GM18909 (cell line): ENCODE measurements around the gene CLSTN2.

Source experiments
- ATAC-seq: cut with Tn5 transposase; IDR thresholded peaks from one replicate; pipeline ENCODE4 v1.9.1; 2021; ENCODE audit warnings: mild to moderate bottlenecking; ENCODE audit not compliant: unreplicated experiment, poor library complexity

CLSTN2 gene

DNA sequence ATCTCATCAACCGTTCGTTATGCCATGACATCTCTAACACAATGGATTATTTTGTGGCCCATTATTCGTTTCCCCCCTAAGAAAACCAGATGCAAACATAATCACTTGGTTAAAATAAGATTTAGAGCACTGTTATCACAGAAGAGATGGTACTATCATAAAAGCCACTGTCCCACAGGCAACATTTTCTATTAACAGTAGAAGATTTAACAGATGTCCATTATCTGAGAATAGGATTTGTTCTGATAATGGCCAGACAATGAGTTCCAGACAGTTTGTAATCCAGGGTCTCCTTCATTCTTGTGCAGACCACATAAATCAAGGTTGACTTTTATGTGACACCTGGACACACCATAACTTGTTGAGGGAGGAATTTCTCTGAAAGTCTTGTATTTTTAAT lies 153.1 kb downstream of the CLSTN2 start:
- no peak for ATAC-seq

DNA sequence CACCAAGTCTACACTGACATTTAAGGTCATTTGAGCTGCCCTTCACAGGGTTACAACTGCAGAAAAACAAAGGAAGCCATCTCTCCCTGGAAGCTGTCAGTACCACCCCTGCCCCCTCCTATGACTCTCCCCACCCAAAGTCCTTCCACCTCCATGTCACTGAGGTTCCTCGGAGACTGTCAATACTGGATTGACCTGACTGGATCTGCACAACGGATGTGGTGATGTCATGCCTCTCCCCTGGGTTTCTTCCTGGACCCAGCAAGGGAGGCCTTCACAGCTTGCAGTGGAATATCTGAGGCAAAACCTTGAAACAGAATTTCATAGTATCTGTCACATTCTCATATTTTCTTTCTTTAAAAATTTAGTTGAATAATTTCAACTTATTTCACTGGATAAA lies 153.5 kb downstream of the CLSTN2 start:
- no peak for ATAC-seq

DNA sequence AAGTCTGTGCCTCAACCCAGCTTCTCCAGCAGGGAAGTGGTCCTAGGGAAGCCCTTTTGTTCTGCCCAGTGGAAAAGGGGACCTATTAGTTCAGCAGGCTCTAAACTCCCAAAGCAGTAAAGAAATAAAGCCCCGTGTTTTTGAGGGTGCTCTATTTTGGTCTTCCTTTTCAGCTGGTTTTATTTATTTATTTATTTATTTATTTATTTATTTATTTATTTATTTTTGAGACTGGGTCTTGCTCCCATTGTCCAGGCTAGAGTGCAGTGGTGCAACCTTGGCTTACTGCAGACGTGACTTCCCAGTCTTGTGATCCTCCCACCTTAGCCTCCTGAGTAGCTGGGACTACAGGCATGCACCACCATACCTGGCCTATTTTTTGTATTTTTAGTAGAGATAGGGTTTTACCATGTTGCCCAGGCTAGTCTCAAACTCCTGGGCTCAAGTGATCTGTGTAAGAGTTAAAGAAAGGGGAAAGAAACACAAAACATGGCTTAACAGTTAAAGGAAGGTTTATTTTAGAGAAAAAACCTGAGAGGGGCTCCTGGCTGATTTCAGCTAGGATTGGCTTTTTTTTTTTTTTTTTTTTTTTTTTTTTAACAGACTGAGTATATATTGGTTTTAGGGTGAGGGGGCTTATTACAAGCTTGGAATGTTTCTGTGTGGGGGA lies 154.6 kb downstream of the CLSTN2 start:
- ATAC-seq = no peak

DNA sequence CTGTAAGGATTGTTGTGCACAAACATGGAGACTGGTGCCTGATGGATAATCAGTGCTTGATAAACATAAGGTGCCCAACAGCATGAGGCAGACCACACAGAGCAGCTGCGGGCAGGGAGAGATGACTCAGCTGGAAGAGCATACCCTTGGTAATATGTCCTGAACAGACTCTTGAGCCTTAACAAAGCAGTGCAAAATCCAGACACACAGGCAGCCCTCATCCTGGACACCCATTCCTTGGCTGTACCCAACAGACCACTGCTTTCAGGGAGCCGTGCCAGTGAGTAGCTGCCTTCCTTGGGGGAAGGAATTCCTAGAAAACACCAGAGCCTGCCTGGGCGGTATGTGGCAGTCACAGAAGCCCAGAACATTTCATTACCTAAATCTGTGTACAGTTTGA lies 156.2 kb downstream of the CLSTN2 start:
- ATAC-seq = no peak

DNA sequence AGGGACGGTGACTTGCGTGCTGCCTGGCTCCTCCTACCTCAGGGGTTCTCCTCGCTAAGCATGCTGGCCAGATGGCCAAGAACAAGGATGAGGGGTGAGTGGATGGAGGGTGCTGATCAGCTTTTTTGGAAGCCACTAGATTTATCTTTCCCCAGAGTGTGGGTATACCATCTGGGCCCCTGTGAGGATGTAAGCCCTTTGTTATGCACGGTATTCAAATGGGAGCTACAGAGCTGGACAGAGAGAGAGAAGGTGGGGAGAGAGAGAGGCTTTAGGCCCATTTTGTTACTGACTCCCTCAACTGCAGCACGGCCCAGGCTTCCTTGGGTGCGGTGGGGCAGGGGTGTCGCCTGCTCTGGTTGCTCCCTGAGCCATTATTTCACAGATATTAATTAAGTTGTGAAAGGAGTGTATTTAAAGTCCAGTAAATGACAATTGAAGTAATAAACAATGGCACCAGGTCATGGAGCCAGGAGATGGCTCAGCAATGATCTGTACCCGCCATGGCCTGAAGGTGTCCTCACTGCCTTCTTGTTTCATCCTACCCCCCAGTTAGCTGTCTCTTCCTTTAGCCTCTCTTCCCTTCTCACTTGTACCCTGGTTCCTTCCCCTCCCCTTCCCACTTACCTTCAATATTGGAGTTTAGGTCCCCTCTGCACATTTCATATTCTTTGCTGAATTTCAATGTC lies 158.0 kb downstream of the CLSTN2 start:
- no peak for ATAC-seq

DNA sequence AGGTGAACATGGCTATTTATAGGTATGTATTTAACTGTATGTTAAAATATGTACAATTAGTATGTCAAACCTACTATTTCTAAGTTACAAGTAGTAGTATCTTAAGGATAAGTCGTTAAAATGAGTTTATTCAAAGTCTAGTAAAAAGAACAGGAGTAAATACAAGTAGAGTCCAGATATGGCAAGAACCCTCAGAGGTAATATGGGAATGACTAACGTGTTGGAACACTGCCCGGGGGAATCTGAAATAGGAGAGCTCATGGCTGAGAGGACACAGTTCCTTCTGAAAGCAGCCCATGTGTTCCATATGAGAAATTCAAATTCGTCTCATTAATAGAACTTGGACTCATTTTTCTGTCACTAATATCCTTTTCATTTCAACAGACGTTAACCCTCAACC lies 158.8 kb downstream of the CLSTN2 start:
- no peak for ATAC-seq

DNA sequence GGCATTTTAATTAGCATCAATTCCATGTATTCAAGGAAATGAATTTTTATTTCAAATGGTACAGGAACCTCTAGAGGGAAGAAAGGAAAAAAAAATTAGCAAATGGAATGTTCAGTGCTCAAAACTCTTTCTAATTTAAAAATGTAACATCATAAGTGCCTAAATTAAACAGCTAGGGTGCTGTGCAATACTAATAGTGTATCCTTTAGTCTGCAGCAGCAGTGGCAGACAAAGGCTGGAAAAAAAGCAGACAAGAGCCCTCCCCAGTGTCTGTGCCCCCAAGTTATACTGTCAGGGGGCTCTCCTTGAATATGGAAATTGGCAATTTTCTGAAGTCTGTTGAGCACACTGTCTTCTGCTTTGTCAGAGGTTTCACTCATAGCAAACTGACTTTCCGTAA lies 159.5 kb downstream of the CLSTN2 start:
- ATAC-seq = no peak

DNA sequence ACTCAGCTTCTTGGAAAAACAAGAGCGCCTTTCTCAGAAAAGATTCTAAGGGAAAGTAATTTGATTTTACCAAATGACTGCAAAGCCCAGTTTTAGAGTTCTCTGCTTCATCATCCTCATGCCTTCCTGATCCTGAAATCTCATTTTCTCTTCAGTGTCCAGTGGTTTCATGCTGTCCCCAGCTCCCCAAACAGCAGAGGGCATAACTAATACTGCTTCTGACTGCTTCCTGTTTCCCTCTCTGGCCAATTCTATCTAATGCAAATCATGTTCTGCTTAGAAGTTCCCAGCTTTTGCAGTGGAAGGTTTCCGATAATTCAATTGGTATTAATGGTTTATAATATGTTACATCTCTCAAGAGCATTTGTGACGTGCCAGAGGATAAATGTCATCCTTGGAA lies 161.1 kb downstream of the CLSTN2 start:
- ATAC-seq = no peak

DNA sequence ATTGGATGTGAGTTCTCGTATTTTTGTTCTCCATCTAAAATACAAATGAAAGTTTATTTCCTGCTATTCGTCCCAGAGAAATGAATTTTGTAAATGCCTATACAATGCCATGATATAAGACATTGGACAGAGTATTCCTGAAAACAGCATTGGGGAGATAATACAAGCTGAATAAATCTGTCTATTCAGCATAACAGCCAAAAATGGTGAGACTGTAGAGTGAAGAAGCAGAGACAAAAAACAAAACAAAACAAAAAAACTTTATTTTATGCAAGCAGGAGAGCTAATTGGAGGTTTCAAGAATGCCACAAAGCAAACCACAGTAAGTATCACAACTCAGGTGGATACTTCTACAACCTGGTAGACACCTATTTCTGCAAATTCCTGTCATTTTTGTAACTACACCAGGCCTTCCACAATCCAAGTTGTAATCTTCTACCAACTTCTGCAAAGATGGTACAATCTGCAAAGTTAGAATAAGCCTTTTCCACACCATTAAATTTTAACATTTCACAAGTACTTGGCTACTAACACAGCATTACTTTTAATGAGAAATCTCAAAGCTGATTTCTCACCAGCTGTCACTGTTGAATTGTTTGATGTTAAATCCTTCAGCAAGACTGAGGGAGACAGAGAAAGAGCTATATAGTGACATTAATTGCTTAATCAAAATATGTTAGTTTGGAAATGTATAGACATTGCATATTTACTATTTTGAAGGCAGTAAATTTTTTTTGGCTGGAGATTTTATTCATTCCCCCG lies 163.1 kb downstream of the CLSTN2 start:
- no peak for ATAC-seq

DNA sequence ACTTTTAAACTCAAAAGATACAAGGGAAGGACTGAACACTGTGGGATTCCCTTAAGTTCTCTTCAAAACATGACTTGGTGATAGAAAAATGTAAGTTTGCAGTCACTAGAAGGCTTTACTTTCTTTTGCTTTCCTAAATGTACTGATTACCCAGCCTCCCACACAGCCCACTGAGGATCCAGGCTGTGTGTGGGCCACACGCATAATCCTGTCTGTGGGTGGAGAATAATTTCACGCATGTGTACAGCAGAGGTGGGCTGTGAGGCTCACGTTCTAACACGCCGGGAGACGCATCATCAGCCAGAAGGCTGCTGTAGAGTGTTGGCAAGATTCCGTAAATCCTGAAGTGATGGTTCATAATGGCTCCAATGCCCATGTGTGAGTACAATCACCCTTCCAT lies 165.5 kb downstream of the CLSTN2 start:
- ATAC-seq = no peak

DNA sequence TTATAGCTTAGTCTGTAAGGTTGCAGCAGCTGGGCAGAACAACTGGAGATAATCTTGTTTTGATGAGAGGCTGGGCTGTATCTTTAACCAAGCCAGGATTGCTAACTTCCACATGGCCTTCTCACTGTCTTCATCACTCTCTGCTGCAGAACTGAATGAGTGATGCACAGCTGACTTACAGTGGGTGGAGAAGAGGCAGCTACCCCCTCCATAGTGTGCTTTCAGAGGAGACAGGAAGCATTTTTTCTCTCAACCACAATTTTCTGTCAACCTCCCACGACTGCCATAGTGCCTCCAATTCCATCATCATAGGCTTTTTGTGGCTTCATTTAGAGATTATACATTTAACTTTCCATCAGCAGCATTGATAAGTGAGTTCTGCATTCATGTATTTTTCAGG lies 168.2 kb downstream of the CLSTN2 start:
- no peak for ATAC-seq

DNA sequence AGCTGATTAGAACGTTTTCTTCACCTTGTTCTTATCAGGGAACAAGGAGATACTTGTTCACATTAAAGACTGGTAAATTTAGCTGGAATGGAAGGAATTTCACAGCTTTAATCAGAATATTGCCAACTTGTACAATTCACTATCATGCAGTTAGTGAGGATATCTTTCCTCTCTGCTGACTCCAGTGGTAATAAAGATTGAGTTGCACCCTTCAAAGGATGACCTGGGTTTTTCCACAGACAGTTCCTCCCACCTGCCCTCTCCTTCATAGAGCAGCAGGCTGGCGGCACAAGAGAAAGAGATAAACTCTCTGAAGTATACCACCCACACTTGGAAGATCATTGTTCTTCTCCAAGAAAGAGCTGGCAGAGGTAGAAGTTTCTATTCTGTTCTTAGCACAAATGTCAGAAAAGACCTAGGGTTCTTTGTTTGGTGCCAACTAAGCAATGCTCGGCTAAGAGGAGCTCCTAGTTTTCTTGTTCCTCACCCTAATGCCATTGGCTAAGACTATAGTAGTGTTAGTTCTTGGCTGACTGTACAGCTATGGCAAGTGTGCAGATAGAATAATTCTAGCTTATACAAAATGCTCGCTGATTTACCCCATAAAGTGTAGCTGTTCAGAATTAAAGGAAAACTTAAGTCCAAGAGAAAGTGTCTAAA lies 169.1 kb downstream of the CLSTN2 start:
- no peak for ATAC-seq

DNA sequence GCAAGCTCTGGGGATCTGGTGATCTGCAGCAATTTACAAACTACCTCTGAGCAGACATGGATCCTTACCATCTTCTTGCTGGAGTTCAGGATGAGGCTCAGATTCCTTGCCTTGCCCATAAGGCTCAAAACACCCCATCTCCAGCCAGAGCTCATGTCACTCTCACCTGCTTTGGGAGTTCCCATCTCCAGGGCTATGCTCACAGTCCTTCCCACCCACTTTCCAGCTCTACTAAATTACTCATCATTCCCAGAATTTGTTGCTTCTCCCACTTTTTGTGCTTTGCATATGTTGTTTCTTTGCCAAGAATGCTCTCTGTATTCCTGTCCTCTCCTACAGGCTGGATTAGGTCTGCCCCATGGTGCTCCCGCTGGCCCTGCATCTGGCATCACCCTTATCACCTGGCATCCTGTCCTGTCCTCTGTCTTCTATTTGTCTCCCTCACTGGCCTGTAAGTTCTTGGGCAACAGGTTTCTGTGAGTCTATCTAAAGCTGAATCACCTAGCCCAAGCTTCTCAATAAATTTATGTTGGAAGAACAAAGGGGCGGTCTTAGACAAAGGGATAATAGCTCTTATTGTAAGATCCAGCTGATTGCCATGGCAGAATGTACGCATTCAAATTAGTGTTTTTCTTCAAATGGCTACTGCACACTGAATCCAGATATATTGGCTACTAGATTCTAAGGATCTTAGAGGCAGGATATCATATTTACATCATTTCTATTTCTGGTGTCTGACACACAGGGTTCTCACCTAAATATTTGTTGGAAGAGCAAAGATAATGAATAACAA lies 179.2 kb downstream of the CLSTN2 start:
- no peak for ATAC-seq

DNA sequence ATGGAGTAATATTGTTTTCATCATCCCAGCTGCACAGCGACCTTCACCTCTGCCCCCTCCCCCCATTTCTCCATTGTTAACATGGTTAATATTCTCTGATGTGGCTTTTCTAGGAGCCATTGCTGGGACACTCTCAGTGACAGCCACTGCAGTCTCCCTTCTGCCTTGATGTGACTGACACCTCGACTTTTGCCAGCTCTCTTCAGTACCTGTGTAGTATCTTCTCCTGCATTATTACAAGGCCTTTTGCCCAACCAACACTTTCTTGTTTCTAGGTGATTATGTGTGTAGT lies 179.8 kb downstream of the CLSTN2 start:
- ATAC-seq = no peak

DNA sequence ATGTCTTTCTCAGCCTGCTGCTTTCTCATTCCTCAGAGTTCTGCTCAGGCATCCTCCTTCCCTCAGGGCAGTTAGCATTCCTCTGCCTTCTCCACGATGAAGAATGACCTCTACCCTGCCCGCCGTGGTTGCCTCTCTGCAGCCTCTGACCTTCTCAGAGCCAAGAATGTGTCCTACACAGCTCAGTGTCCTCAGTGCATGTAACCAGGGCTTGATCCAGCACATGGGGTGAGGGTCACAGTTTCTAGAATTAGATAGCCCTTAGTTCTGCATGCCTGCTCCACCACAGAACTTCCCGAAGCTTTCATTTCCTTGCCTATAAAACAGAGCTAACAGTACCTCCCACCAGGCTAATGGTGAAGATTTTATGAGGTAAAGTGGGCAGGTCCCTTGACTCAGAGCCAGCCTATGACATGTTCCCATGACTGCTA lies 182.1 kb downstream of the CLSTN2 start:
- no peak for ATAC-seq

DNA sequence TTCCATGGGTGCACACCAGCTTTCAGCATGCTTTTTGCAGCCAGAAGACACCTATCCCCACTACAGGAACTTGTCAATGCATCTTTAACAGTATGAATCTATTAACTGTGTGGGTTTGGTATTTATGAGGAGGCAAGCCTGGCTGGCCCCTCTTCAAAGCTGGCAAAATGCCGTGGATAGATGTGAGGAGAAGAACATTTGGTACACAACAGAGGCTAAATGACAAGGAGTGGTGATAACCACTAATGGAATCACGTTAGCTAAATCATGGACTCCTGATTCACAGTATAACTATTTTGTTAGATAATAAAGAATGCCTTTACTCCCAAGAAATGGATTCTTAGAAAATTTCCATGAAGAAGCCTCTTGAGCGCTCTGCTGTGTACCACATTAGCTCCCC lies 187.2 kb downstream of the CLSTN2 start:
- ATAC-seq = no peak

DNA sequence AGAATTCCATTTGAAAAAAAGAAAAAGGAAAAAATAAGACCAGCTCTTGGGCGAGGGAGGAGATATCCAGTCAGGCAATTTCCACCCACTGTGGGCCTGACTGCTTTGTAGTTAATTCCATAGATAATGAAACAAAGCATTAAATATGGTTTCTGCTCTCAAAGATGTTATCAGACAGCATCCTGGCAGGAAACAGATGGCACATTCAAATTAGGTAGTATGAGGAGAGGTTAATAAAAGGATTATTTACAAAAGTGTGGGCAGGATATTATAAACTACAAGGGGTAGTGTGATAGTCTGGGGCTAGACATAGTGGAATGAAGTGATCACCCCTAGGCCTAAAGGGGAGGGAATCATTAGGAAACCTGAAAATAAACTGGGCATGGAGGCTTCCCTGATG lies 193.2 kb downstream of the CLSTN2 start:
- no peak for ATAC-seq

DNA sequence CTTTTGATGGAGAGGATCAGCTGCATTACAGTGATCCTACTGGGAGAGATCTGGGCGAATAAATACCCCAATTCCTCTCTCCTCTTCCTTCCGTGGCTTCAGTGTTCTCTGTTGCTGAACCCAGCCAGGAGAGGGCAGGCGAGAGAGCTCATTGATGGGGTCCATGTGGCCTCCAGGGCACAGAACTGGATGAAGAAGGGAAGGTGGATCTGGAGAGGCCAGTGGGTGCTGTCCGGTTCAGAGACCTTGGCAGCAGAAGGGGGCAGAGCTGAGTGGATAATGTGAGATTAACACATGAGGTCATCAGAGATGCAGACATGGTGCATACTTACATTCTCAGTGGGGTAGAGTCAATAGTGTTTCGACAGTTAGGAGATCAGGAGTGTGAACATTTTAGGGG lies 193.6 kb downstream of the CLSTN2 start:
- ATAC-seq = no peak

DNA sequence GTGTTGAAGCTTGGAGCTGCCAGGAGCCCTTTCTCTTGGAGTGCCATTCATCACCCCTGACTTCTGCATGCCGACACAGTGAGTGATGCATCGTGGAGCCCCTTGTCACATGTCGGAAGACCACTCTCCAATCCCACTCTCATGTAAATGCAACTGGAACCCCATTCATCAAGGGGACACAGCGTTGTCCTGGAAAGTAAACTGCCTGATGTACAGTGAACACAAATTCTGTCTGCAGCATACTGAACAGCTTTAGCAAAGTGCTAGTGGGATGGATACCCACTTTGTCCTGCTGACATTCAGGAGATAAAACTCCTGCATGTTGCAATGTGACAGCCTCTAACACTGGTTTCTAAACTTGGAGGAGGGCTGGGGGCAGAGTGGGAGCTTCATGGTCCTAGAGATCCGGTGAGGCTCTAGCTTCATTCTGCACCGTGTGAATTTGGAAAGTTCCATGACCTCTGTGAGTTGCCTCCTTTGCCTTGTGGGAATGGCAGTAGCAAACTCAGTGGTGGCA lies 194.8 kb downstream of the CLSTN2 start:
- no peak for ATAC-seq

DNA sequence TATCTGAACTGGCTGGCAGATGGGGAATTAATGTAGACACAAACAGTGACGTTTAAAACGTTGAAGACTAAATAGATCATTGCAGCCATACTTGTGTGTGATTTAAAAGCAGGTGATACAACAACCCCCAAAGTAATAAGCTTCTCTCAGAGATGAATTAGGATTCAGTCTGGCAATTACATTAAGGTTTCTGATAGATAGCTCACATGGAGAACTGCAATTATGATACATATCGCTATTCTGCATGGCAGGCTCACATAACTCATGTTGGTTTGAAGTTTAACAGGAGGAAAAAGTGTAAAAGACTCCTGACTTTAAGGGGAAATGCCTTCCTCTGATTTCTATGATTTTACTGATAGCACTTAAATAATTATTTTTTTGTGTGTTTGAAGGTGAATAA lies 196.9 kb downstream of the CLSTN2 start:
- ATAC-seq = no peak
